ENCODE measurements around the gene DDX43.

Gene DDX43

DNA sequence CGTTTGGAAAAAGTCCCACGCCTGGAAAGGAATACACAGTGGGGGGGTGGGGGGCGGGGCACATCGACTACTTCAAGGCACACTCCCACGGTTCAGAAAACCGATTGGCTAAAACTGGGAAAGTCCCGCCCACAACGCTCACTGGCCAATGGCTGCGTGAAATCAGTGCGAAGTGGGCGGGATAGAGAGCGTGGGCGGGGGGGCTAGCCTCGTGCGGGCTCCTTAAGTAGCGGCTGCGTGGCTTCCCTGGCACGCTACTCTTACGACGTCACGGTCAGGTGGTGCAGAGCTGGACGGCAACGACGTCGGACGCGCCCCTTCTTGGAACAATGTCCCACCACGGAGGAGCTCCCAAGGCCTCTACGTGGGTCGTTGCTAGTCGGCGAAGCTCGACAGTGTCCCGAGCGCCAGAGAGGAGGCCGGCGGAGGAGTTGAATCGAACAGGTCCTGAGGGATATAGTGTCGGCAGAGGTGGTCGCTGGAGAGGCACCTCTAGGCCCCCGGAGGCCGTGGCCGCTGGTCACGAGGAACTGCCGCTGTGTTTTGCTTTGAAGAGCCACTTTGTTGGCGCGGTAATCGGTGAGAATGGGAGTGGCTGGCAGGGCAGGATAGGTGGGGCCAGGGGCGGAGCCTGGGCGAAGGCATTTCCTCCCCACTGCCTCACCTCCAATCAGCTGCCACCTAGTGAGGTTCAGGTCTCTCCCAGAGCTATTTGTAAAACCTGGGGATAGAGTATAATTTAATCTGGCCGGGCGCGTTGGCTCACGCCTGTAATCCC lies at the start of gene DDX43:
DDX43 (plus strand) TSS at position 252 of the 778 bp plus-strand sequence; CDS start at position 330, 78 bp downstream.
- no peaks in the 10 kb centered on the region for H3K27me3 ChIP-seq (ENCODE audit: control insufficient read depth in 1 of 2, insufficient read depth in 2 of 2, low read length in 2 of 2)
- peak within 1 kb of the TSS; percentile 49 to 52 for H3K4me3 ChIP-seq (ENCODE audit: low read length in 2 of 2)
- H3K4me1 ChIP-seq (ENCODE audit: control insufficient read depth, insufficient read depth, low read length): no peaks in the 10 kb centered on the region
- H3K27ac ChIP-seq (ENCODE audit: low read length): peak within 1 kb of the TSS; percentile 49
- H3K9me3 ChIP-seq (ENCODE audit: control insufficient read depth in 2 of 2, low read length in 2 of 2): no peaks in the 10 kb centered on the region
- no peaks in the 10 kb centered on the region for H3K36me3 ChIP-seq (ENCODE audit: control insufficient read depth in 2 of 2, insufficient read depth in 2 of 2, low read length in 2 of 2)
- peak within 1 kb of the TSS; percentile 29 to 42 for H3K9ac ChIP-seq (ENCODE audit: low read length in 2 of 2)

DNA sequence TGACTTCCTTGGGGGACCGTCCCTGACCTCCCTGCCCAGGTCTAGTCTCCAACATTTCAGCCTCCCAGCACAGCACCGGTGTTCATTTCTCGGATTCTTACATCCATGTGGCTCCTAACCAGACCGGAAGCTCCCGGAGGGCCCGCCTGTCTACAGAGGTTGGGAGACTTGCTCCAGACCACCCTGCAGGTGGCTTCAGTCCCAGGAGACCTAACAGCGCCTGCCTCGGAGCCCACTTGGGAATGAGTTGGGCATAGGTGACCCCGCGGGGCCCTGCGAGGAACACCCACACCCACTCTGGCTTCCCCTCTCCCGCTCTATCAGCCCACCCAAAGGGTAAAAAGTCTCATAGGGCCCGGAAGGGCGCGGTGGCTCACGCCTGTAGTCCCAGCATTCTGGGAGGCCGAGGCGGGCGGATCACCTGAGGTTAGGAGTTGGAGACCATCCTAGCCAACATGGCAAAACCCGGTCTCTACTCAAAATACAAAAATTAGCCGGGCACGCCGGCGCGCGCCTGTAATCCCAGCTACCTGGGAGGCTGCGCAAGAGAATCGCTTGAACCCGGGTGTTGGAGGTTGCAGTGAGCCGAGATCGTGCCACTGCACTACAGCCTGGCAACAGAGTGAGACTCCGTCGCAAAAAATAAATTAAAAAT lies 46.0 kb upstream of the DDX43 start:
- no peak overlapping the region for H3K9ac ChIP-seq (ENCODE audit: low read length in 2 of 2)
- peaks cover 6 to 11% of the 10 kb centered on the region in 2 donors for H3K27me3 ChIP-seq (ENCODE audit: control insufficient read depth in 1 of 2, insufficient read depth in 2 of 2, low read length in 2 of 2)

GRCh38 chr6:73349311-73349710 lies 45.3 kb upstream of the DDX43 start:
- Histone ChIP-seq H3K9me3 (ENCODE audit: control insufficient read depth in 2 of 2, low read length in 2 of 2) (no peaks in the 10 kb centered on the region), H3K27me3 (ENCODE audit: control insufficient read depth in 1 of 2, insufficient read depth in 2 of 2, low read length in 2 of 2) (peaks cover 6 to 11% of the 10 kb centered on the region in 2 donors), H3K36me3 (ENCODE audit: control insufficient read depth in 2 of 2, insufficient read depth in 2 of 2, low read length in 2 of 2) (no peaks in the 10 kb centered on the region), H3K27ac (ENCODE audit: low read length) (no peak overlapping the region), H3K9ac (ENCODE audit: low read length in 2 of 2) (no peak overlapping the region), H3K4me3 (ENCODE audit: low read length in 2 of 2) (no peak overlapping the region), H3K4me1 (ENCODE audit: control insufficient read depth, insufficient read depth, low read length) (no peaks in the 10 kb centered on the region)

More for the DNA sequence above, 46.0 kb upstream of the DDX43 start:
- Histone ChIP-seq H3K4me1 (ENCODE audit: control insufficient read depth, insufficient read depth, low read length) (no peaks in the 10 kb centered on the region), H3K4me3 (ENCODE audit: low read length in 2 of 2) (no peak overlapping the region), H3K36me3 (ENCODE audit: control insufficient read depth in 2 of 2, insufficient read depth in 2 of 2, low read length in 2 of 2) (no peaks in the 10 kb centered on the region), H3K9me3 (ENCODE audit: control insufficient read depth in 2 of 2, low read length in 2 of 2) (no peaks in the 10 kb centered on the region), H3K27ac (ENCODE audit: low read length) (no peak overlapping the region)

GRCh38 chr6:73353636-73354593 lies 40.7 kb upstream of the DDX43 start, which contains the start of gene DPPA5:
Gene DPPA5 (minus strand): TSS chr6:73354276. CDS start chr6:73354225, 51 bp downstream.
- H3K27me3 ChIP-seq (ENCODE audit: control insufficient read depth in 1 of 2, insufficient read depth in 2 of 2, low read length in 2 of 2): peaks cover 0 to under 1% of the 10 kb centered on the region in 2 donors

DNA sequence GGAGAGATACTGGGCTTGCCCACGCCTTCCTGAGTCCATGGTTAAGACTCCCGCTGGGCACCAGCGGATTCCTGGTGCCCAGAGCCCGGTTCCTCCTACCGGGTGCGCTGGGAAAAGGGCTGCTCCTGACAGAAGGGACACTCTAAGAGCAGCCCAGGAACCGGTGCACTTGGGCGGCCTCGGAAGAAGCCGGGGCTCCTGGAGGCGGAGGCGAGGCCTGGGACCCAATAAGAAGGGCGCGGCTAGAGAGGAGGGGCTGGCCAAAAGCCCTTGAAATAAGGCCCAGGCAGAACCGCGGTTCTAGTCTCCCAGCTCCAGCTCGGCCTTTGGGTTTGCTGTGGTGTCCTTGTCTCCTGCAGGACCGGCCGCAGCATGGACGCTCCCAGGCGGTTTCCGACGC lies 32.3 kb upstream of the DDX43 start, which contains the start of gene KHDC3L:
KHDC3L (plus strand) TSS at position 301 of the 400 bp plus-strand sequence; CDS start at position 373, 72 bp downstream.
- Histone ChIP-seq H3K36me3 (ENCODE audit: control insufficient read depth in 2 of 2, insufficient read depth in 2 of 2, low read length in 2 of 2) (no peaks in the 10 kb centered on the region), H3K27me3 (ENCODE audit: control insufficient read depth in 1 of 2, insufficient read depth in 2 of 2, low read length in 2 of 2) (no peaks in the 10 kb centered on the region), H3K9ac (ENCODE audit: low read length in 2 of 2) (no peak within 1 kb of the TSS), H3K4me3 (ENCODE audit: low read length in 2 of 2) (no peak within 1 kb of the TSS), H3K9me3 (ENCODE audit: control insufficient read depth in 2 of 2, low read length in 2 of 2) (no peaks in the 10 kb centered on the region), H3K4me1 (ENCODE audit: control insufficient read depth, insufficient read depth, low read length) (no peaks in the 10 kb centered on the region), H3K27ac (ENCODE audit: low read length) (no peak within 1 kb of the TSS)

More at GRCh38 chr6:73353636-73354593, 40.7 kb upstream of the DDX43 start, which contains the start of gene DPPA5:
- no peak within 1 kb of the TSS for H3K27ac ChIP-seq (ENCODE audit: low read length)
- H3K9me3 ChIP-seq (ENCODE audit: control insufficient read depth in 2 of 2, low read length in 2 of 2): no peaks in the 10 kb centered on the region
- H3K4me3 ChIP-seq (ENCODE audit: low read length in 2 of 2): no peak within 1 kb of the TSS
- no peak within 1 kb of the TSS for H3K9ac ChIP-seq (ENCODE audit: low read length in 2 of 2)
- H3K36me3 ChIP-seq (ENCODE audit: control insufficient read depth in 2 of 2, insufficient read depth in 2 of 2, low read length in 2 of 2): no peaks in the 10 kb centered on the region
- no peaks in the 10 kb centered on the region for H3K4me1 ChIP-seq (ENCODE audit: control insufficient read depth, insufficient read depth, low read length)

GRCh38 chr6:73362869-73363536 lies 31.6 kb upstream of the DDX43 start:
- Histone ChIP-seq H3K36me3 (ENCODE audit: control insufficient read depth in 2 of 2, insufficient read depth in 2 of 2, low read length in 2 of 2) (no peaks in the 10 kb centered on the region), H3K27me3 (ENCODE audit: control insufficient read depth in 1 of 2, insufficient read depth in 2 of 2, low read length in 2 of 2) (no peaks in the 10 kb centered on the region), H3K4me3 (ENCODE audit: low read length in 2 of 2) (no peak overlapping the region), H3K4me1 (ENCODE audit: control insufficient read depth, insufficient read depth, low read length) (no peaks in the 10 kb centered on the region), H3K27ac (ENCODE audit: low read length) (no peak overlapping the region), H3K9me3 (ENCODE audit: control insufficient read depth in 2 of 2, low read length in 2 of 2) (no peaks in the 10 kb centered on the region), H3K9ac (ENCODE audit: low read length in 2 of 2) (no peak overlapping the region)

GRCh38 chr6:73363537-73363875 lies 31.1 kb upstream of the DDX43 start:
- Histone ChIP-seq H3K9ac (ENCODE audit: low read length in 2 of 2) (no peak overlapping the region), H3K27ac (ENCODE audit: low read length) (no peak overlapping the region), H3K36me3 (ENCODE audit: control insufficient read depth in 2 of 2, insufficient read depth in 2 of 2, low read length in 2 of 2) (no peaks in the 10 kb centered on the region), H3K4me1 (ENCODE audit: control insufficient read depth, insufficient read depth, low read length) (no peaks in the 10 kb centered on the region), H3K4me3 (ENCODE audit: low read length in 2 of 2) (no peak overlapping the region), H3K9me3 (ENCODE audit: control insufficient read depth in 2 of 2, low read length in 2 of 2) (no peaks in the 10 kb centered on the region), H3K27me3 (ENCODE audit: control insufficient read depth in 1 of 2, insufficient read depth in 2 of 2, low read length in 2 of 2) (no peaks in the 10 kb centered on the region)

DNA sequence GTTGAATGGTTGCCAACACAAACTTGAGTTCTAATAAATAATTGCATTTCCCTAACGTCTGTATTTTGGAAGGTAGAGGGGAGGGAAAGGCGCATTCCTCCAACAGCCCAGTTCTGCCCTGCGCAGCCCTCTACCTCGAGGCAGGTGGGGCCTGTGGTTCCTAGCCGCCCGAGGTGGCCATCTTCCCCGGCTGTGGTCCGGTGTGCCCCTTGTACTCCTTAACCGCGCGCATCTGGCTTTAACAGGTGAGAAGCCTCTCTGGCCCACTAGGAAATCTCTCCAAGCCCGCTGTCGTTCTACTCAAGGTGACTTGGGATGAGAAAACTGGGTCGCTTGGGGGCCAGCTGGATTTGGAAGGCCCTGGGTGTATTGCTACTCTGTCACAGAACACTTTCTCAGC lies 30.5 kb upstream of the DDX43 start:
- Histone ChIP-seq H3K9me3 (ENCODE audit: control insufficient read depth in 2 of 2, low read length in 2 of 2) (no peaks in the 10 kb centered on the region), H3K27me3 (ENCODE audit: control insufficient read depth in 1 of 2, insufficient read depth in 2 of 2, low read length in 2 of 2) (no peaks in the 10 kb centered on the region), H3K27ac (ENCODE audit: low read length) (no peak overlapping the region), H3K4me1 (ENCODE audit: control insufficient read depth, insufficient read depth, low read length) (no peaks in the 10 kb centered on the region), H3K4me3 (ENCODE audit: low read length in 2 of 2) (no peak overlapping the region), H3K36me3 (ENCODE audit: control insufficient read depth in 2 of 2, insufficient read depth in 2 of 2, low read length in 2 of 2) (no peaks in the 10 kb centered on the region), H3K9ac (ENCODE audit: low read length in 2 of 2) (no peak overlapping the region)

GRCh38 chr6:73364549-73364948 lies 30.1 kb upstream of the DDX43 start:
- H3K9ac ChIP-seq (ENCODE audit: low read length in 2 of 2): no peak overlapping the region
- no peaks in the 10 kb centered on the region for H3K9me3 ChIP-seq (ENCODE audit: control insufficient read depth in 2 of 2, low read length in 2 of 2)
- no peak overlapping the region for H3K4me3 ChIP-seq (ENCODE audit: low read length in 2 of 2)
- H3K36me3 ChIP-seq (ENCODE audit: control insufficient read depth in 2 of 2, insufficient read depth in 2 of 2, low read length in 2 of 2): no peaks in the 10 kb centered on the region
- no peaks in the 10 kb centered on the region for H3K27me3 ChIP-seq (ENCODE audit: control insufficient read depth in 1 of 2, insufficient read depth in 2 of 2, low read length in 2 of 2)
- H3K27ac ChIP-seq (ENCODE audit: low read length): no peak overlapping the region
- no peaks in the 10 kb centered on the region for H3K4me1 ChIP-seq (ENCODE audit: control insufficient read depth, insufficient read depth, low read length)
